HG03135 (cell line): ENCODE results near the gene TAF11L9.
"Not testable (repeated sequence)": the region's sequence is repeated elsewhere in the genome, so short reads cannot be mapped to it uniquely, and the experiment has no call there.

Experiments
- ATAC-seq: cut with Tn5 transposase; IDR thresholded peaks from one replicate; pipeline ENCODE4 v1.9.1; 2021; ENCODE audit warnings: mild to moderate bottlenecking, moderate library complexity; ENCODE audit not compliant: unreplicated experiment

TAF11L9 gene

DNA sequence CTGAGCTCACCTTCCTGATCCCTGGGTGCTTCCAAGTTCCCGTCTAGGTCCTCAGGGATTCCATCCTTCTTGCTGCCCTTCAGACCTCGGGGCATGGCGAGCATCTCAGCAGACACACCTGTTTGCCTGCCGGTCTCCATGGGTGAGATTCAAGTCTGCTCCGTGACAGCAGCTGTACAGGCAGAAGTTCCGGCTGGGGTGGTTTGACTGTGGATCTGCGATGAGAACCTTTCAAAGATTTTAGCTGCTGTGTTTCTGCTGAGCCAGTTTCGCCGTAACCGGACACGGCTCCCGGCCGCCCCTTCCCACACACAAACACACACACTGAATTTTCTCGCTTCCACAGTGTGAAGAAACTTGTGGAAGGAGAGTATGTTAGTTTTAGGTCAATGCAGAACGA, at the start of gene TAF11L9:
TSS of gene TAF11L9 (minus strand) at position 140 of the 400 bp plus-strand sequence.
- ATAC-seq: not testable (repeated sequence)

DNA sequence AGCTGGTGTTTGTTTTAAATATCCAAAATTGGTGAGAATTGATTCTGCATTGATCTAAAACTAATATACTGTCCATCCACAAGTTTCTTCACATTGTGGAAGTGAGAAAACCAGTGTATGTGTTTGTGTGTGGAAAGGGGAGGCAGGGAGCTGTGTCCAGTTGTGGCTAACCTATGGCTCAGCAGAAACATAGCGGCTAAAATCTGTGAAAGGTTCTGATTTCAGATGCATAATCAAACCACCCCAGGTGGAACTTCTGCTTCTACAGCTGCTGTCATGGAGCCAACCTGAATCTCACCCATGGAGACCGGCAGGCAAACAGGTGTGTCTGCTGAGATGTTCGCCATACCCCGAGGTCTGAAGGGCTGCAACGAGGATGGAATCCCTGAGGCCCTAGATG, 40.0 kb upstream of the TAF11L9 start, which contains the start of gene TAF11L14:
TSS of gene TAF11L14 (plus strand) at position 301 of the 400 bp plus-strand sequence.
- no peak for ATAC-seq

DNA sequence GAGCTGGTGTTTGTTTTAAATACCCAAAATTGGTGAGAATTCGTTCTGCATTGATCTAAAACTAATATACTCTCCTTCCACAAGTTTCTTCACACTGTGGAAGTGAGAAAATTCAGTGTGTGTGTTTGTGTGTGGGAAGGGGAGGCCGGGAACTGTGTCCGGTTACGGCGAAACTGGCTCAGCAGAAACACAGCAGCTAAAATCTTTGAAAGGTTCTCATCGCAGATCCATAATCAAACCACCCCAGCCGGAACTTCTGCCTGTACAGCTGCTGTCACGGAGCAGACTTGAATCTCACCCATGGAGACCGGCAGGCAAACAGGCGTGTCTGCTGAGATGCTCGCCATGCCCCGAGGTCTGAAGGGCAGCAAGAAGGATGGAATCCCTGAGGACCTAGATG, 37.6 kb upstream of the TAF11L9 start, which contains the start of gene TAF11L13:
TSS of gene TAF11L13 (plus strand) at position 301 of the 400 bp plus-strand sequence.
- not testable (repeated sequence) for ATAC-seq

DNA sequence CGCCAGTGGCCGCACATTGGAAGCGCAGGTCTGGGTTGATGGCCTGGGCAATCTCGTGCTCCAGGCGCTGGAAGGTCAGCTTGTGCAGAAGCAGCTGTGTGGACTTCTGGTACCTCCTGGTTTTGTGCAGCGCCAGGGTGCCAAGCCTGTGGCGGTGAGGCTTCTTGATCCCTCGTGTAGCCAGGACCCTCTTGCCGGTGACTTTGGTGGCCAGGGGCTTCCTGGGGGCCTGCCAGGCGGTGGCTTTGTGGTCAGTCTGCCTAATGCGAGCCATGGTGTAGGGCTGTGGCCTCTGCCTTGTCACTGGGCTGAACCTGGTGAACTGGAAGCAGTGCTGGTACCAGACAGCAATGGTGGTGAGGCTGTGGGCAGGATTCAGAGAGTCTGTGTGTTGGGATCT, 31.5 kb upstream of the TAF11L9 start:
- ATAC-seq: no peak

DNA sequence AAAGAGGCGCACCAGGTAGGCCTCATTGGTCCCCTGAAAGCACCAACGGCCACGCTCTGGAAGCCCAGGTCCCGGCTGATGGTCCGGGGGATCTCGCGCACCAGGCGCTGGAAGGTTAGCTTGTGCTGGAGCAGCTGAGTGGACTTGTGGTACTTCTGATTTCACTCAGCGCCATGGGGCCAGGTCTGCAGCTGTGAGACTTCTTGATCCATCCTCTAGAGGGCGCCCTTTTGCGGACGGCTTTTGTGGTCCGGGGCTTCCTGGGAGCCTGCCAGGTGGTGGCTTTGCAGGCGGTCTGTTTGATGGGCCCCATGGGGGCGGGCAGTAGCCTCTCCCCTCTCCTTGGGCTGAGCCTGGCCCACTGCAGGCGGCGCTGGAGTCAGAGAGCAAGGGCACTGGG, 26.4 kb upstream of the TAF11L9 start:
- no peak for ATAC-seq

DNA sequence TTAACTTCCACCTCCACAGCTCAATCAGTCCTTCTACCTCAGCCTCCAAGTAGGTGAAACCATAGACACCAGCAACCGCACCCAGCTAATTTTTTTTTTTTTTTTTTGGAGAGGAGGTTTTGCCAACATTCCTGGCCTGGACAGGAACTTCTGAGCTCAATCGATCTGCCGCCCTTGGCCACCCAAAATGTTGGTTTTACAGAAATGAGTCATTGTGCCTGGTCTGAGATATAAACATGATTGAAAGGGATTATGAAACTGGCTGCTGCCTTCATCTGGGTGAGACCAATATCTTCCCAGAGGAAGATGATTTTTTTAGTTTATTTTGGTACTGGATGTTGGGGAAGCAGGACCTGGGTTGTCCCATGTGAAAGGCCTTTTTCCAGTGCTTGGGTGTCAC, 25.2 kb upstream of the TAF11L9 start:
- ATAC-seq: no peak

DNA sequence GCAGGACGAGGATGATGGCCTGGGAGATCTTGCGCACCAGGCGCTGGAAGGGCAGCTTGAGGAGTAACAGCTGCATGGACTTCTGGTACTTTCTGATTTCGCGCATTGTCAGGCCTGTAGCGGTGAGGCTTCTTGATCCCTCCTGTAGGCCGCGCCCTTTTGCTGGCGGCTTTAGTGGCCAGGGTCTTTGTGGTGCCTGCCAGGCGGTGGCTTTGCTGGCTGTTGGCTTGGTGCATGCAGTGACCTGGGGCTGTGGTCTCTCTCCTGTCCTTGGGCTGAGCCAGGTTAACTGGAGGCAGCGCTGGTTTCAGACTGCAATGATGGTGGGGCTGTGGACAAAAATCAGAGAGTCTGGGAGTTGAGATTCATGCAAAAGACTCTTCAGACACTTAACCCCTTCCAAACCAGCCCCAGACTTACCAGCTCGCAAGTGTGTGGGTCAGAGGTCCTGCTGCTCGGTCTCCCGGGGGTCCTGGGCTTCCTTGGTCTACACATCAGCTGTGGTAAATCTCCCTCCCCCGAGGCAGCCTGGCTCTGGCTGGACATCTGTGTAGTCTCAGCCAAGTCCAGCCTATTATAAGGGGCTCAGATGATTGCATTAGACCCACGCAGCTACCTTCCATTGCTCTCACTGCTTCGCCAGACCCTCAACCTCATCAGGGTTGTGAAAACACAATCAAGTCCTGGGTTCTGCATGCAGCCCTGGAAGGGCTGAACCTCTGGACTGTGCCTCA, 20.8 kb upstream of the TAF11L9 start:
- ATAC-seq: no peak

DNA sequence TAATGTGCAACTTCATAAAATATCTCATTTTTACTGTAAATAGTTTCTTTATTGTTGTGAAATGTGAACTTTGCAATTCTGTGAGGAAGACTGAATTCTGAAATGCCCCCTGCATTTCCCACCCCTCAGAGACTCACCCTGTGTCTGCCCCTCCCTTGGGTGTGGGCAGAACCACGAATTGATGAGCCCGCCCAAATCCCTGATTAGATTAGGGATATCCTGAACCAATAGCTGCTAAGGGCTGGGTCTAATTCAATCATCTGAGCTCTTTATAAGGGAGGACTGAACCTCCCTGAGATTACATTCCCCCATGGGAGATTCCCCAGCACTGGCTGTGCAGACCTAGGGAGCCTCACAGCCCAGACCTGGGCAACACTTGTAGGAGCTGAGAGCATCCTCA, 15.9 kb upstream of the TAF11L9 start, which contains the start of gene TAF11L12:
TSS of gene TAF11L12 (plus strand) at position 301 of the 400 bp plus-strand sequence.
- not testable (repeated sequence) for ATAC-seq

DNA sequence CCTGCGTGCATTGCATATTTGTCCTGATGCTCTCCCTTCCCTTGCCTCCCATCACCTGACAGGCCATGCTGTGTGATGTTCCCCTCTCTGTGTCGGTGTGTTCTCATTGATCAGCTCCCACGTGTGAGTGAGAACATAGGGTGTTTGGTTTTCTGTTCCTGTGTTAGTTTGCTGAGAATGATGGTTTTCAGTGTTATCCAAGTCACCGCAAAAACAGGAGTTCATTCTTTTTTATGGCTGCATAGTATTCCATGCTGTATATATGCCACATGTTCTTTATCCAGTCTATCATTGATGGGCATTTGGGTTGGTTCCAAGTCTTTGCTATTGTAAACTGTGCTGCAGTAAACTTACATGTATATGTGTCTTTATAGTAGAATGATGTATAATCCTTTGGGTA, 13.3 kb upstream of the TAF11L9 start:
- not testable (repeated sequence) for ATAC-seq

DNA sequence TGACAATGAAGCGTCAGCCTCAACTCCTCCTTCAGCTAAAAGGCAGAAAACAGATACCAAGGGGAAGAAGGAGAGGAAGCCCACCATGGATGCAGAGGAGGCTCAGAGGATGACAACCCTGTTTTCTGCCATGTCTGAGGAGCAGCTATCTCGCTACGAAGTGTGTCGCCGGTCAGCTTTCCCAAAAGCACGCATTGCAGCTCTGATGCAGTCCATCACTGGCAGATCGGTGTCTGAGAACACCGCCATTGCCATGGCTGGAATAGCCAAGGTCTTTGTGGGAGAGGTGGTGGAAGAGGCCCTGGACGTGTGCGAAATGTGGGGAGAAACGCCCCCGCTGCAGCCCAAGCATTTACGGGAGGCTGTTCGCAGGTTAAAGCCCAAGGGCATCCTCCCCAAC, 10.8 kb upstream of the TAF11L9 start:
- no peak for ATAC-seq

DNA sequence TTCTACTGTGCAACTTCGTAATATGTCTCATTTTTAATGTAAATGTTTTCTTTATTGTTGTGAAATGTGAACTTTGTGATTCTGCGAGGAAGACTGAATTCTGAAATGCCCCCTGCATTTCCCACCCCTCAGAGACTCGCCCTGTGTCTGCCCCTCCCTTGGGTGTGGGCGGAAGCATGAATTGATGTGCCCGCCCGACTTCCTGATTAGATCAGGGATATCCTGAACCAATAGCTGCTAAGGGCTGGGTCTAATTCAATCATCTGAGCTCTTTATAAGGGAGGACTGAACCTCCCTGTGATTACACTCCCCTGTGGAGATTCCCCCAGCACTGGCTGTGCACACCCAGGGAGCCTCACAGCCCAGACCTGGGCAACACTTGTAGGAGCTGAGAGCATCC, 9.7 kb upstream of the TAF11L9 start, which contains the start of gene TAF11L11:
TSS of gene TAF11L11 (plus strand) at position 304 of the 400 bp plus-strand sequence.
- ATAC-seq: not testable (repeated sequence)

DNA sequence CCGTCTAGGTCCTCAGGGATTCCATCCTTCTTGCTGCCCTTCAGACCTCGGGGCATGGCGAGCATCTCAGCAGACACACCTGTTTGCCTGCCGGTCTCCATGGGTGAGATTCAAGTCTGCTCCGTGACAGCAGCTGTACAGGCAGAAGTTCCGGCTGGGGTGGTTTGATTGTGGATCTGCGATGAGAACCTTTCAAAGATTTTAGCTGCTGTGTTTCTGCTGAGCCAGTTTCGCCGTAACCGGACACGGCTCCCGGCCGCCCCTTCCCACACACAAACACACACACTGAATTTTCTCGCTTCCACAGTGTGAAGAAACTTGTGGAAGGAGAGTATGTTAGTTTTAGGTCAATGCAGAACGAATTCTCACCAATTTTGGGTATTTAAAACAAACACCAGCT, 3.5 kb upstream of the TAF11L9 start, which contains the start of gene TAF11L10:
TSS of gene TAF11L10 (minus strand) at position 101 of the 400 bp plus-strand sequence.
- ATAC-seq: not testable (repeated sequence)

DNA sequence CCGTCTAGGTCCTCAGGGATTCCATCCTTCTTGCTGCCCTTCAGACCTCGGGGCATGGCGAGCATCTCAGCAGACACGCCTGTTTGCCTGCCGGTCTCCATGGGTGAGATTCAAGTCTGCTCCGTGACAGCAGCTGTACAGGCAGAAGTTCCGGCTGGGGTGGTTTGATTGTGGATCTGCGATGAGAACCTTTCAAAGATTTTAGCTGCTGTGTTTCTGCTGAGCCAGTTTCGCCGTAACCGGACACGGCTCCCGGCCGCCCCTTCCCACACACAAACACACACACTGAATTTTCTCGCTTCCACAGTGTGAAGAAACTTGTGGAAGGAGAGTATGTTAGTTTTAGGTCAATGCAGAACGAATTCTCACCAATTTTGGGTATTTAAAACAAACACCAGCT, 3.3 kb downstream of the TAF11L9 start, which contains the start of gene TAF11L8:
TSS of gene TAF11L8 (minus strand) at position 101 of the 400 bp plus-strand sequence.
- ATAC-seq: not testable (repeated sequence)

DNA sequence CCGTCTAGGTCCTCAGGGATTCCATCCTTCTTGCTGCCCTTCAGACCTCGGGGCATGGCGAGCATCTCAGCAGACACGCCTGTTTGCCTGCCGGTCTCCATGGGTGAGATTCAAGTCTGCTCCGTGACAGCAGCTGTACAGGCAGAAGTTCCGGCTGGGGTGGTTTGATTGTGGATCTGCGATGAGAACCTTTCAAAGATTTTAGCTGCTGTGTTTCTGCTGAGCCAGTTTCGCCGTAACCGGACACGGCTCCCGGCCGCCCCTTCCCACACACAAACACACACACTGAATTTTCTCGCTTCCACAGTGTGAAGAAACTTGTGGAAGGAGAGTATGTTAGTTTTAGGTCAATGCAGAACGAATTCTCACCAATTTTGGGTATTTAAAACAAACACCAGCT, 8.5 kb downstream of the TAF11L9 start, which contains the start of gene TAF11L7:
TSS of gene TAF11L7 (minus strand) at position 101 of the 400 bp plus-strand sequence.
- ATAC-seq: not testable (repeated sequence)
